Activated T-helper 9 cell treated with anti-CD3 and anti-CD28 coated beads, Interleukin-2, amount 50 U/mL, for 16 hours (primary cell): ENCODE measurements around the gene GPRC5C.

Source experiments
- DNase-seq: peaks from one replicate; pipeline ENCODE4 v3.0.0-alpha.2; 2020; ENCODE audit warnings: low read depth

GPRC5C gene

DNA sequence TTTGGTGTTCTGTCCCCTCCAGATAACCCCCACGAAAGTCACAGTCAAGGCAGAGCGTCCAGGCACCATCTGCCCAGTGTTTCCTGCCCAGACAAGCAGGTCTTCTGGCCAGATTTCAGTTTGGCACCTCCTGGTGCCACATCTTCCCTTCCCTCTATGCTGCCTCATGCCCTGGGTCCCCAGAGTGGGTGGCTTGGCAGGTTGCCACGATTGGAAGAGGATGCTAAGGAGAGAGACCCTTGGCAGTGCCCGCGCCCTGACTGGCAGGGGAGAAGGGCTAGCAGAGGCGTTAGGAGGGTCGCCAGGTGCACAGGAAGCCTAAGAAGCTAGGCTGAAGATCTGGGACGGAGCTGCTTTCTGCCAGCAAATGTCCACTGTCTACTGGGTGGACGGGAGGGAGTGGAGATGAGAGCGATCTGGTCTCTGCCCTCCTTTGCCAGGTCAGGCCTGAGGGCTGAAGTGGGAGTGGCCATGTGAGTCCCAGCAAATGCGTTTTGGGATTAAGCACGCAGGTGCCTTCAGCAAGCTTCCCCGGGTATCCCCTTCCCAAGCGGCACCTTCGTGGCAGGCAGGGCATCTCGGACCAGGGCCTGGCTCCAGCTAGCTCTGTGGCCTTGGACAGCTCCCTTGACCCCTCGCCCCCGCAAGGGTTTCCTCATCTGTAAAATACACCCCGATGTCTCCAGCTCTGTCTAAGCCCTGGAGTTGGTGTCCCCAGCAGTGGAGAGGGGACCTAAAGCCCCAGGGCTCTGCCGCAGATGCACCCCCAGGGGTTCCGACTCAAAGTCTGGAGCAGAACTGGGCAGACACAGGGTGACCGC, 21.2 kb downstream of the GPRC5C start:
- DNase-seq: no peak

DNA sequence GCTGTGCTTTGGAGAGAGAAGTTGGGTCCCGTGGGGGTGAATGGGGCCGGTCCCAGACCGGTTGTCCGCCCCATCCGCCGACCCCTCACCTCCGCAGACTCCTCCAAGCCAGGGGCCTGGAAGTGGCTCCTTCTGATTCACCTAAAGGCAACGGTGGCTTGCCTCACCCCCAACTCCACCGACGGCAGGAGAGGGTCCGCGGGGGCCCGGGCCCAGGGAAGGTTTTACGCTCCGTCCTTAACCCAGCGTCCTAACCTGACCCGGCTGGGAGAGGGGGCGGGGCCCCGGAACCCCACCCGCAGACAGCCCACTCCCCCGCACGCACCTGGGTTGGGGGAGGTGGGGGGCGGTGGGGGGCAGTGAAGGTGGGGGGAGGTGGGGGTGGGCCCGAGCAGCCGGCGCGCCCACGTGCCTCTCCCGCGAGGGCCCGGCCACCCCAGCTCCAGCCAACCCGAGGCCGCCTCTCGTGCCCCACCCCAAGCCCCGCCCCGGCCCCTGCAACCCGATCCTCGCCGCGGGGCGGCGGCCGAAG, 21.8 kb downstream of the GPRC5C start:
- DNase-seq: no peak

- DNase-seq: peak; percentile 55
Observed at GRCh38 chr17:74454197-74455024, 22.5 kb downstream of the GPRC5C start.

- DNase-seq: no peak
Observed at GRCh38 chr17:74455025-74455545, 23.2 kb downstream of the GPRC5C start.

DNA sequence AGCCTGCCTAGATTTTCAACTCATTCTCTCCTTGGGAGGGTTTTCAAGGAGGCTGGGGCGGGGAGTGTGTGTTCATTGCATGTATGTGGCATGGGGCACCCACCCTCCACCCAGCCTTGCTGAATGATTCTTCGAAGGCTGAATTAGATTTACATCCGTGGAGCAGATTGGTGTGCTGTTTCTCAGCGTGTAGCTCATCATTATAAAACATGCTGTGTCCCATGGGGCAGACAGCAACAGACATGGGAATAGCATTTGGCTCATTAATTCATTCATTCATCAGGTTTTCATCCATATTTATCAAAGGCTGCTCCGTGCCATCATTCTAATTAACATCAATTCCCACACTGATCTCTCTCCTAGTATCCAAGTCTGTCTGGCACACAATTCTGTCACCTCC, 23.9 kb downstream of the GPRC5C start:
- DNase-seq: no peak

GRCh38 chr17:74457146-74457819, 25.4 kb downstream of the GPRC5C start:
- DNase-seq: peak; percentile 64

DNA sequence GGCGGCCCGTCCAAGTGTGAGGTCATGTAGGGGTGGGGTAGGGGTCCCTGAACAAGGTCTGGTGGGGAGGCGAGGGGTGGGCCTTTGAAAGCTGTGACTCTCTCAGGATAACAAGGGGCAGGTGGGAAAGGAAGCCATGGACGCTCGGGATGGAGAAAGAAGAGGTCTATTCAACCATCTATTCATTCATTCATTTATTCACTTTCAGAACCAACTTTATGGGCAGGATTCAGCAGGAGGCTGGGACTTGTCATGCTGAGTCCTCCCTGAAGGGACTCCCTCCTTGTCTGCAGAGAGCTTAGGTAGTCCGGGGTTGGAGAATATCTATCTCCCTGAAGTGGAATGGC, 25.9 kb downstream of the GPRC5C start:
- DNase-seq: no peak

- no peak for DNase-seq
Observed at GRCh38 chr17:74458835-74459234, 26.9 kb downstream of the GPRC5C start.

DNA sequence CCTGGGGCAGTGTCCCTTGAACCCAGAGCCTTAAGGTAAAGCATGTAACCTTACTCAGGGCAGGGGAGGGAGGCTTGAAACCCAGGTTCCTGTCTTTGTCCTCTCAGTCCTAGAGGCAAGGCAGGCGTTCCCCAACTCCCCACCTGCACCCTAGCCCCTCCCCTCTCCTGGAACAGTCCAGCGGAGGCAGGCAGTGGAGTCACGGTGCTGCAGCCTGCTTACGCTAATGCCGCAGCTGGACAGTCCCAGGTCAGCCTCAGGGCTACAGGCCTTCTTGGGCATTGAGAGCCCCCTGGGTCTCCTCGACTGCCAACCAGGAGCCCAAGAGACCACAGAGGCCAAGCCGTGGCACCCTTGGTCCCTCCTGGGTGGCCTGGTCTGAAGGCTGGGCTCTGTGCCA, 27.7 kb downstream of the GPRC5C start:
- DNase-seq: no peak

GRCh38 chr17:74460241-74460640, 28.4 kb downstream of the GPRC5C start:
- DNase-seq: no peak

GRCh38 chr17:74460996-74461395, 29.1 kb downstream of the GPRC5C start:
- no peak for DNase-seq

DNA sequence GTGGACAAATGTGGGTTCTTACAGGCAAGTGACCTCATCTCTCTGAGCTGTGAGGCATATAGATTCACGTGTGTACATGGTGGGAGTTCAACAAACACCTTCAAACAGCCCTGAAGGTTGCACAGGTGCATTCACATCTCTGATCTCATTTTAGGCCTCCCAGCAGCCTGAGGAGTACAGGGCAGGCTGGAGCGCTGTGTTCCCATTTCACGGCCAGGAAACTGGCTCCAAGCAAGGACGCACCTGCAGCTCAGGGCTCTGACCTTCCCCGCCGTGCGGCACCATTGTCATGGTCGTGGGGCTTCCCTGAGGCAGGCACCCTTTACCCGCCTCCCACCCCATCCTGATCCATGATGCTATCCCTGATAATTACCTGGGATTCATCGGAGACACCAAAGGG, 29.7 kb downstream of the GPRC5C start:
- no peak for DNase-seq

GRCh38 chr17:74464730-74465377, 33.0 kb downstream of the GPRC5C start:
- no peak for DNase-seq

- no peak for DNase-seq
Observed at GRCh38 chr17:74465378-74466110, 33.7 kb downstream of the GPRC5C start.

DNA sequence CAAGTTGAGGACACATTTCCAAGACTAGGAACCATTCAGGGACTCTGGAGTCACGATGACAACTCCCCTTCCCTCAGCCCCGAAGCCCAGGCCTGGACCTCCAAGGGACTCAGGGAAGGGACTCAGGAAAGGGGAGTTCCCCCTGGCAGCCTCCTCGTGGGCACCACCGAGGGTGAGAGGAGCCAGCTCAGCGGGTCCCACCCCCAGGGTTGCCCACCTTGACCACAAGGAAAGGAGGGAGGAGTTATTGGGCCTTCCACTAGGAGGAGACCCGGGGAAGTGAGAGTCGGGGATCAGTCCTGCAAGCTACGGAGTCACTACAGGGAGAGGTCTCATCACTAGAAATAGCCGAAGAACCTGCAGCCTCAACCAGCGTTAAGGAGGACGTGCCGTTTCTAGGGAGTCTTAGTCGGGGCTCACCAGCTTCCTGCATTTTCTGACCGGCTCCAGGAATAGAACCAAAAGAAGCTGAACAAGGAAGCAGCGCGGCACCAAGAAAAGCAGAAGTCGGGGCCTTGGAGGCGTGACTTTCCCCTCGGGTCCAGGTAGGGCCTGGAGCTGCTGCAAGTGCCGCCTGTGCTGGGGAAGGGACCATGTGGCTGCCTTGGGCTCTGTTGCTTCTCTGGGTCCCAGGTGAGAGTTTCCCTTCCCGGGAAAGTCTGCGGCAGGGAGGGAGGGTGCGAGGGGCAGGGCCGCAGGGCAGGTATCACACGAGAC, 34.4 kb downstream of the GPRC5C start, which contains the start of gene CD300A:
Gene CD300A (plus strand): TSS at position 524 of the 717 bp plus-strand sequence. CDS start 70 bp downstream, at position 594.
- no peak for DNase-seq

DNA sequence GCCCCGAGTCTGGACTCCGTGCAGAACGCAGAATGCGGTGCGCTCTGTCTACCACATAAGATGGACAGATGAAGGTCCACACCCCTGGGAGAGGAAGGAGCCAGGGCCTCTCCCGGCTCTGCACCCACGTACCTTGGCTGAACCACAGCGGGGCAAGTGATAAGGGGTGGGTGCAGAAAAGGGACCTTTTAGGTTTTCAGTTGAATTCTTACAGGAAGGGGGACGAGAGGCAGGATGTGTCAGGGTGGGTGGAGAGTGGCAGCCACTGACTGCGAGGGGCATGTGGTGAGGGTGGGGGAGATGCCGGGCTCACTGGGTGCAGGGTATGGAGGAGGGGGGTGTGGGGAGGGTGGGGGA, 34.9 kb downstream of the GPRC5C start:
- no peak for DNase-seq

- no peak for DNase-seq
Observed at GRCh38 chr17:74467221-74467951, 35.5 kb downstream of the GPRC5C start.

DNA sequence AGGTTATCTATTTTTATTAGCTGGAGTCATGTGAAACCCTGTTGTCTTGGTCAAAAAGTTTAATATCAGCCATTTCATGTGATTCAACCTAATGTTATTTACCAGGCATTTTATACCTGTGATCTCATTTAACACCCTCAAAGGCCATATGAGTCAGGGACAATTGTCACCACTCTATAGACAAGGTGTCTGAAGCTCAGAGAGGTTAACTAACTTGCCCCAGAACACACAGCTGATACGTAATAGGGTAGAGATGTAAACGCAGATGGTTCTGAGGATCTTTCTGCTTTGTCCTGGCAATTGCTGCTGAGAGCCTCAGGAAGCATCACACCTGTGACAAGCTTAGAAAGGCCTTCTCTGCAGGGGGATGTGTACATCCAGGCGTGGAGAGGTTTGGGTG, 39.5 kb downstream of the GPRC5C start:
- DNase-seq: no peak

DNA sequence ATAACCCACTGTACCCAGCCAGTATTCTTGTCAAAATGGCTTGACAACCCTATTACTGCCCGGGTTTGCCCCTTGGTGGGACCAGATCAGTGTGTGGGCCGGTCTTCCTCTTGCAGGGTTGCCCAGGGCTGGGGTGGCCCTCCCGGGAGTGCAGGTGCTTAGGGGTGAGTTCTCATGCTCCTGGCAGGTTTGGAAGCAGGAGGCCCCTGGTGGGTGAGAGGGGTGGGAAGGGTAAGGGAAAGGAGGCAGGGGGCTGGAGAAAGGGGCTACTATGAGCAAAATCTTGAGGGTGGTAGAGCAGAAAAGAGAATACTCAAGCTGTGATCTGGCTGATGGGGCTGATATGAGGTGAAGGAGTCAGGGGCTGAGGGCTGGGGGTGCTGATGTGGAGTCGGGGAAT, 41.0 kb downstream of the GPRC5C start:
- no peak for DNase-seq

GRCh38 chr17:74473294-74473693, 41.4 kb downstream of the GPRC5C start:
- no peak for DNase-seq
